ENCODE results near the gene AQP1.

The AQP1 gene

GRCh38 chr7:30871655-30872054 lies 40.0 kb upstream of the AQP1 start:
- H3K4me1 ChIP-seq (ENCODE audit: control insufficient read depth, insufficient read depth, low read length, poor library complexity, severe bottlenecking) = no peaks in the 10 kb centered on the region
- H3K9me3 ChIP-seq (ENCODE audit: control insufficient read depth, low read length) = no peaks in the 10 kb centered on the region
- H3K36me3 ChIP-seq (ENCODE audit: control insufficient read depth, insufficient read depth, low read length) = no peaks in the 10 kb centered on the region
- no peak overlapping the region for H3K4me3 ChIP-seq (ENCODE audit: insufficient read depth, low read depth, low read length, poor library complexity, severe bottlenecking)
- DNase-seq = no peak
- no peaks in the 10 kb centered on the region for H3K27me3 ChIP-seq (replicated peaks; ENCODE audit: control insufficient read depth, insufficient read depth, low read length, poor library complexity, severe bottlenecking)
- H3K27ac ChIP-seq (ENCODE audit: insufficient read depth, low read length, poor library complexity, severe bottlenecking) = no peak overlapping the region

- no peaks in the 10 kb centered on the region for H3K9me3 ChIP-seq (ENCODE audit: control insufficient read depth, low read length)
- no peaks in the 10 kb centered on the region for H3K36me3 ChIP-seq (ENCODE audit: control insufficient read depth, insufficient read depth, low read length)
- H3K4me3 ChIP-seq (ENCODE audit: insufficient read depth, low read depth, low read length, poor library complexity, severe bottlenecking) = no peak overlapping the region
- H3K27me3 ChIP-seq (replicated peaks; ENCODE audit: control insufficient read depth, insufficient read depth, low read length, poor library complexity, severe bottlenecking) = no peaks in the 10 kb centered on the region
- H3K4me1 ChIP-seq (ENCODE audit: control insufficient read depth, insufficient read depth, low read length, poor library complexity, severe bottlenecking) = no peaks in the 10 kb centered on the region
- DNase-seq = no peak
- no peak overlapping the region for H3K27ac ChIP-seq (ENCODE audit: insufficient read depth, low read length, poor library complexity, severe bottlenecking)
These were observed 38.4 kb upstream of the AQP1 start for GRCh38 chr7:30873207-30873606.

DNA sequence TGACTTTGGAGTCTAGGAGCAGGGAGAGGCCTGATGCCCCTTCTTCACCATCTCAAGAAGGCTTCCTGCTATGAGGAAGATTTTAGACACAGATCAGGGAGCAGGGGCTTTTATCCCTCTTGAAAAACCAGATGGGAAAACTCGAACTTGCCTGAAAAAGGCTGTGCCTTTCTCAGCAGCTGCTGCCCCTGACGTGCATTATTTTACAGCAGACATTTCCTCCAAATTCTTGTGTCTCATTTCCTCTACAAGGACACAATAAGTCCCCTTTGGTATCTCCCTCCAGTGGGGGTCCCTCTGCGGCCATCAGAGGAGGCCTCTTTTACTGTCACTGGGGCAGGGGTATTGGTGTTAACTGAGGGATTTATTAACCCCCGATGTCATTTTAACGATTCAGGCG lies 38.0 kb upstream of the AQP1 start:
- no peaks in the 10 kb centered on the region for H3K36me3 ChIP-seq (ENCODE audit: control insufficient read depth, insufficient read depth, low read length)
- H3K27me3 ChIP-seq (replicated peaks; ENCODE audit: control insufficient read depth, insufficient read depth, low read length, poor library complexity, severe bottlenecking) = no peaks in the 10 kb centered on the region
- H3K4me1 ChIP-seq (ENCODE audit: control insufficient read depth, insufficient read depth, low read length, poor library complexity, severe bottlenecking) = no peaks in the 10 kb centered on the region
- no peak for DNase-seq
- H3K9me3 ChIP-seq (ENCODE audit: control insufficient read depth, low read length) = no peaks in the 10 kb centered on the region
- no peak overlapping the region for H3K27ac ChIP-seq (ENCODE audit: insufficient read depth, low read length, poor library complexity, severe bottlenecking)
- no peak overlapping the region for H3K4me3 ChIP-seq (ENCODE audit: insufficient read depth, low read depth, low read length, poor library complexity, severe bottlenecking)

GRCh38 chr7:30874656-30875302 lies 36.9 kb upstream of the AQP1 start:
- Histone ChIP-seq H3K36me3 (ENCODE audit: control insufficient read depth, insufficient read depth, low read length) (no peaks in the 10 kb centered on the region), H3K27me3 (replicated peaks; ENCODE audit: control insufficient read depth, insufficient read depth, low read length, poor library complexity, severe bottlenecking) (no peaks in the 10 kb centered on the region), H3K27ac (ENCODE audit: insufficient read depth, low read length, poor library complexity, severe bottlenecking) (no peak overlapping the region), H3K4me3 (ENCODE audit: insufficient read depth, low read depth, low read length, poor library complexity, severe bottlenecking) (no peak overlapping the region), H3K4me1 (ENCODE audit: control insufficient read depth, insufficient read depth, low read length, poor library complexity, severe bottlenecking) (no peaks in the 10 kb centered on the region), H3K9me3 (ENCODE audit: control insufficient read depth, low read length) (no peaks in the 10 kb centered on the region)
- DNase-seq = no peak

GRCh38 chr7:30877015-30877769 lies 34.5 kb upstream of the AQP1 start:
- Histone ChIP-seq H3K4me3 (ENCODE audit: insufficient read depth, low read depth, low read length, poor library complexity, severe bottlenecking) (no peak overlapping the region), H3K27ac (ENCODE audit: insufficient read depth, low read length, poor library complexity, severe bottlenecking) (no peak overlapping the region), H3K4me1 (ENCODE audit: control insufficient read depth, insufficient read depth, low read length, poor library complexity, severe bottlenecking) (no peaks in the 10 kb centered on the region), H3K36me3 (ENCODE audit: control insufficient read depth, insufficient read depth, low read length) (no peaks in the 10 kb centered on the region), H3K27me3 (replicated peaks; ENCODE audit: control insufficient read depth, insufficient read depth, low read length, poor library complexity, severe bottlenecking) (no peaks in the 10 kb centered on the region), H3K9me3 (ENCODE audit: control insufficient read depth, low read length) (no peaks in the 10 kb centered on the region)
- no peak for DNase-seq

- Histone ChIP-seq H3K27me3 (replicated peaks; ENCODE audit: control insufficient read depth, insufficient read depth, low read length, poor library complexity, severe bottlenecking) (no peaks in the 10 kb centered on the region), H3K4me1 (ENCODE audit: control insufficient read depth, insufficient read depth, low read length, poor library complexity, severe bottlenecking) (no peaks in the 10 kb centered on the region), H3K9me3 (ENCODE audit: control insufficient read depth, low read length) (no peaks in the 10 kb centered on the region), H3K36me3 (ENCODE audit: control insufficient read depth, insufficient read depth, low read length) (no peaks in the 10 kb centered on the region), H3K4me3 (ENCODE audit: insufficient read depth, low read depth, low read length, poor library complexity, severe bottlenecking) (no peak overlapping the region), H3K27ac (ENCODE audit: insufficient read depth, low read length, poor library complexity, severe bottlenecking) (no peak overlapping the region)
- no peak for DNase-seq
These were observed 33.7 kb upstream of the AQP1 start for GRCh38 chr7:30877993-30878392.

GRCh38 chr7:30879139-30880124 lies 32.2 kb upstream of the AQP1 start:
- Histone ChIP-seq H3K4me1 (ENCODE audit: control insufficient read depth, insufficient read depth, low read length, poor library complexity, severe bottlenecking) (no peaks in the 10 kb centered on the region), H3K9me3 (ENCODE audit: control insufficient read depth, low read length) (no peaks in the 10 kb centered on the region), H3K36me3 (ENCODE audit: control insufficient read depth, insufficient read depth, low read length) (no peaks in the 10 kb centered on the region), H3K4me3 (ENCODE audit: insufficient read depth, low read depth, low read length, poor library complexity, severe bottlenecking) (no peak overlapping the region), H3K27me3 (replicated peaks; ENCODE audit: control insufficient read depth, insufficient read depth, low read length, poor library complexity, severe bottlenecking) (no peaks in the 10 kb centered on the region), H3K27ac (ENCODE audit: insufficient read depth, low read length, poor library complexity, severe bottlenecking) (no peak overlapping the region)
- DNase-seq = no peak

DNA sequence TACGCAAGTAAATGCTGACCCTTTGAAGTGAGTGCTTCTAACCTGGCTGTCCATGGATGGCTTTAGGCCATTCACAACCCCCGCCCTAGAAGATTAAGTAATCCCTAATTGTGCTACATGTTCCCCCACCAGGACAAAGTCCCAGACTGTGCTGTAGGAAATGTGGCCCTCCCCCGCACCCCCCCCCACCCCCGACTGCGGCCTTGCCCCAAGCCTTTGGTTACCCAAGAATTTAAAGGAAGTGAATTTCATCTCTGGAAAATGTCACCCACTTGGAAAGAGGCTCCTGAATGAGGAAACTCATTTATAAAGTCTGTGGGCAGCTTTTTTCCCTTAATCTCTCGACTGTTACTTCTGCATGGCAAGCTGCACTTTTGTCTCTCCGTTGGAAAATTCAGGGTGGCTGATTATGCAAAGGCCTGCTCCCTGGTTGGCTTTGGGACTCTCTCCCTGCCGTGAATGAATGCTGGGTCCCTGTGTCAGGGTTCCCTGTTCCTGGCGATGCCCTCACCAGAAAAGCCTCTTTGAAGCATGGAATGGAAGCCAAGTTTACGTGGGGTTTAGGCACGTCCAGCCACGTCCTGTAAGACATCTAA lies 31.4 kb upstream of the AQP1 start:
- no peak for DNase-seq
- Histone ChIP-seq H3K4me3 (ENCODE audit: insufficient read depth, low read depth, low read length, poor library complexity, severe bottlenecking) (no peak overlapping the region), H3K27ac (ENCODE audit: insufficient read depth, low read length, poor library complexity, severe bottlenecking) (no peak overlapping the region), H3K4me1 (ENCODE audit: control insufficient read depth, insufficient read depth, low read length, poor library complexity, severe bottlenecking) (no peaks in the 10 kb centered on the region), H3K27me3 (replicated peaks; ENCODE audit: control insufficient read depth, insufficient read depth, low read length, poor library complexity, severe bottlenecking) (no peaks in the 10 kb centered on the region), H3K9me3 (ENCODE audit: control insufficient read depth, low read length) (no peaks in the 10 kb centered on the region), H3K36me3 (ENCODE audit: control insufficient read depth, insufficient read depth, low read length) (no peaks in the 10 kb centered on the region)

DNA sequence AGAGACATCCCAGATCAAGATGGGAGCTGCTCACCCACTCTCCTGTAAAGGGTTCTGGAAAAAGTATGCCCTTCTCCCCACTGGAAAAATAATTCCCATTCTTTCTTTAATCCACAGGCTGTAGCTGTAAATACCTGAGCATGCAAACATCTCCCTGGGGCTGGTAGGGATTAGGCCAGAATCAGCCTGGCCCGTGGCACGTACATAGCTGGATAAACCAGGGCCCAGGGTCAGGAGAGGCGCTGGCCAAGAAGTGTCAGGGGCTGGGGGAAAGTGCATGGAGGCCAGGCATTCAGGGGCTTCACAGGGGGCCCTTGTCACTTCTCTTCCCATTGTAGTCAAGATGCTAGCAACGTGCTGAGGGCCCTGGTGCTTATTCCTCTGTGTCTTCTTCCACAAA lies 30.7 kb upstream of the AQP1 start:
- Histone ChIP-seq H3K9me3 (ENCODE audit: control insufficient read depth, low read length) (no peaks in the 10 kb centered on the region), H3K27ac (ENCODE audit: insufficient read depth, low read length, poor library complexity, severe bottlenecking) (no peak overlapping the region), H3K4me1 (ENCODE audit: control insufficient read depth, insufficient read depth, low read length, poor library complexity, severe bottlenecking) (no peaks in the 10 kb centered on the region), H3K4me3 (ENCODE audit: insufficient read depth, low read depth, low read length, poor library complexity, severe bottlenecking) (no peak overlapping the region), H3K36me3 (ENCODE audit: control insufficient read depth, insufficient read depth, low read length) (no peaks in the 10 kb centered on the region), H3K27me3 (replicated peaks; ENCODE audit: control insufficient read depth, insufficient read depth, low read length, poor library complexity, severe bottlenecking) (no peaks in the 10 kb centered on the region)
- DNase-seq = no peak

Measured in effector memory CD4-positive, alpha-beta T cell (primary cell).